VCaP (cell line): ENCODE measurements around the gene MYH7B.

ENCODE experiments used
- H3K27ac ChIP-seq: fragments of 450-650 bp; 2 replicates; pipeline ENCODE4 v1.5.1; 2017
- TF ChIP-seq, protein P1 (sequence below): fragments of 450-650 bp; conservative IDR thresholded peaks from 2 replicates; pipeline ENCODE4 v1.5.1; 2017; ENCODE audit warnings: mild to moderate bottlenecking, moderate library complexity

Gene MYH7B

DNA sequence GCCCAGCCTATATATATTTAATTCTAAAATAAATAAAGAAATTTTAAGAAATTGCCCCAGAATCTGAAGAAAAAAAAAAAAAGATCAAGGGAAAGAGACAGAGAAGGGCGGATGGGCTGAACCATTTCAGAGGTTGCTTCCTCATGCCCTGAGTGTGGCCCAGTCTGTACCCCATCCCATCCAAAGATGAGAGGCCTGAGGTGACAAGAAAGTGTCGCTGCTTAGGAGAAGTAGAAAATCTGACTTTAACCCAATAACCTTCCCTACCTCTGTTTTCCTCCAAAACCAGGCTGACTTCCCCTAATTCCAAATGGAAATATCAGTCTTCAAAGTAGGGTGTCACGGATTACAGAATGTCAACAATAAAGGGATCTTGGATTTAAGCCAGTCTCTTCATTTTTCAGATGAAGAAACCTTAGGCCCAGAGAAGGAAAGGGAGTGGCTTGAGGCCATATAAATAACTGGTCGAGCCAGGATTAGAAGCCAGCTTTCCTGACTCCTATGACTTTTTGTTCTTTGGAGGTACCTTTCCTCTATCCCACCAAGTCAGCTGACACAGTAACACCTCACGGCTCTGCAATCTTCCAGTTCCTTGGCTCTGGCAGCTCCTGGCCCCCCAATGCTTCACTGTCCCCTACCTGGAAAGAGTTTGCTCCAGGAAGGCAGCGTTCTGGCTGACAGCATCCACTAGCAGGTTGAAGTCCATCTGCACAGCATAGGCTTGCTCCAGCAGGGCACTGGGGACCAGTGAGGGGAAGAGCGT is 10.2 kb upstream of the MYH7B start:
- H3K27ac ChIP-seq = peak overlapping the region; percentile 81
- TF ChIP-seq, protein P1, sequence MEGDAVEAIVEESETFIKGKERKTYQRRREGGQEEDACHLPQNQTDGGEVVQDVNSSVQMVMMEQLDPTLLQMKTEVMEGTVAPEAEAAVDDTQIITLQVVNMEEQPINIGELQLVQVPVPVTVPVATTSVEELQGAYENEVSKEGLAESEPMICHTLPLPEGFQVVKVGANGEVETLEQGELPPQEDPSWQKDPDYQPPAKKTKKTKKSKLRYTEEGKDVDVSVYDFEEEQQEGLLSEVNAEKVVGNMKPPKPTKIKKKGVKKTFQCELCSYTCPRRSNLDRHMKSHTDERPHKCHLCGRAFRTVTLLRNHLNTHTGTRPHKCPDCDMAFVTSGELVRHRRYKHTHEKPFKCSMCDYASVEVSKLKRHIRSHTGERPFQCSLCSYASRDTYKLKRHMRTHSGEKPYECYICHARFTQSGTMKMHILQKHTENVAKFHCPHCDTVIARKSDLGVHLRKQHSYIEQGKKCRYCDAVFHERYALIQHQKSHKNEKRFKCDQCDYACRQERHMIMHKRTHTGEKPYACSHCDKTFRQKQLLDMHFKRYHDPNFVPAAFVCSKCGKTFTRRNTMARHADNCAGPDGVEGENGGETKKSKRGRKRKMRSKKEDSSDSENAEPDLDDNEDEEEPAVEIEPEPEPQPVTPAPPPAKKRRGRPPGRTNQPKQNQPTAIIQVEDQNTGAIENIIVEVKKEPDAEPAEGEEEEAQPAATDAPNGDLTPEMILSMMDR = no peak

DNA sequence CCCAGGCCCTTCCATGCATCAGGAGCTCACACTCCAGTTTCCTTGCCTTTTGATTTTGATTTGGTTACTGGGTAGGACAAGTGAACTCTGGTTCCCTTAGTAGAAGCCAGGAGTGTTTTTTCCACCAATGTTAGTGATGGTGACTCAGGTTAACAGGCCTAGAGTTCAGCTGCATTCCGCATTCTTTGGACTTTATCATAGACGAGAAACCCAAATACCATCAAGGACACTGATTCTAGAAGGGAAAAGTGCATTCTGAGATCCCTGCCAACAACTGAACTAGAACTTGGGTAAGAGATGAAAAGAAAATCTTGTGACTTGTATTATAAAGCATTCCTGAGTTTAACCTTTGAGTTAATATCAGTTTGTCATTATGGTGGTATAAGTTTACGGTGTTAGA is 9.0 kb upstream of the MYH7B start:
- TF ChIP-seq, protein P1 = no peak
- H3K27ac ChIP-seq = peak overlapping the region; percentile 81

DNA sequence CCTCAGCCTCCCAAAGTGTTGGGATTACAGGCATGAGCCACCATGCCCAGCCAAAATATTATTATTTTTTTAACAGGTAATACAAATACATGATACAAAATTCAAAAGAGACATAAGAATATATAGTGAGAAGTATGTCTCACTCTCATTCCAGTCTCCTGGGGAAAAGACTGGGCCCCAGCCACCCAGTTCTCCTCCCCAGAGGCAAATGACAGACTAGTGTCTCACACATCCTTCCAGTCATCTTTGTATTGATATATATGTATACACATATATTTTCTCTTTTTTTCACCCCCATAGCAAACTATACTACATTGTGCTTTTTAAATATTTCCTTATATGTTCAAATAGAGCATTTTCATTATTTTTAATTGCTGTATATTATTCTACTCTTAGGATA is 8.3 kb upstream of the MYH7B start:
- TF ChIP-seq, protein P1 = no peak
- peak overlapping the region; percentile 81 for H3K27ac ChIP-seq

DNA sequence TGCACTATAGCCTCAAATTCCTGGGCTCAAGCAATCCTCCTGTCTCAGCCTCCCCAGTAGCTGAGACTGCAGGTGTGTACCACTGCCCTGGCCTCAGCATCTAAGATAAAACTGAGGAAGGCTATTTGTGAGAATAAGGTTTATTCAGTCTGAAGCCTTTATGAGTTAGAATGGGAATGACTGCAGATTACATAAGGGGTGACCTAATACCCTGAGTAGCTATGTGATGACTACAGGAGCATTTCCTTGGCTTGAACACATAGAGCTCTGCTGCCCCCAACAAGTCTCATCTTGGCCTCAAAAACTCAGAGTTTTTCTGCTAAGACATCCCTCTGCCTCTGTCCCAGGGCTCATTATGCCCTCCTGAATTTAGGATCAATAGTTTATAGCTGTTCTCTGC is 7.6 kb upstream of the MYH7B start:
- TF ChIP-seq, protein P1 = no peak
- H3K27ac ChIP-seq = no peak overlapping the region

DNA sequence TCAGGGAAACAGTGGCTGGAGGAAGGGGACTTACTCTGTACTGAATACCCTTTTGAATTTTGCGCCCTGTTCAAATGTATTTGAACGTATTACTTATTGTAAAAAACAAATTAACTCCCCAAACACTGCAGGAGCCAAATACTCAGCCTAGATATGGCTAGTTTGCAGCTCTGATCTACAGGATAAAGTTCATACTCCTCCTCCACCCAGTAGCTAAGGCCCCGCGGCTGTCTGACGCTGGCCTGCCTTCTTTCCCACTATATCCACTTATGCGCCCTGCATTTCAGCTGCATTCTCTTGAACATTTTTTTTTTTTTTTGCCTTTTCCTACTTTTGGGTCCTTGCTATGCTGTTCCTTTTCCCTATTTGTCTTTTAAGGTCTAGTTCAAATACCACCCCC is 6.5 kb upstream of the MYH7B start:
- no peak overlapping the region for H3K27ac ChIP-seq

DNA sequence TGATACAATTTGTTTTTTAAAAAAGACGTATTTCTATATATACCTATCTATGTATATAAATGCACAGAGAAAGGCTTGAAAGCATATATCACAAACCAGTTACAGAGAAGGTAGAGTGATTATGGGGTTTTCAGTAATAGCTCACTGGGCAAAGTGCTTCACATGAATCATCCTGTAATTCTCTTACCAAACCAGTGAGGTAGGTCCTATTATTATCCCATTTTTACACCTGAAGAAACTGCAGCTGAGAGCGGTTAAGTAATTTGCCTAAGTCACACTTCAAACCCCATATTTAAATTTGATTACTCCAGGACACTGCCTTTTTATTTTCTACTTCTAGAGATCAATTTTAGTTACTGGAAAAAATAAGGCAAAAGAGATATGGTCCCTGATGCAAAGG is 4.4 kb upstream of the MYH7B start:
- TF ChIP-seq, protein P1 = no peak
- H3K27ac ChIP-seq = no peak overlapping the region

More for the DNA sequence above, 6.5 kb upstream of the MYH7B start:
- TF ChIP-seq, protein P1 = no peak

DNA sequence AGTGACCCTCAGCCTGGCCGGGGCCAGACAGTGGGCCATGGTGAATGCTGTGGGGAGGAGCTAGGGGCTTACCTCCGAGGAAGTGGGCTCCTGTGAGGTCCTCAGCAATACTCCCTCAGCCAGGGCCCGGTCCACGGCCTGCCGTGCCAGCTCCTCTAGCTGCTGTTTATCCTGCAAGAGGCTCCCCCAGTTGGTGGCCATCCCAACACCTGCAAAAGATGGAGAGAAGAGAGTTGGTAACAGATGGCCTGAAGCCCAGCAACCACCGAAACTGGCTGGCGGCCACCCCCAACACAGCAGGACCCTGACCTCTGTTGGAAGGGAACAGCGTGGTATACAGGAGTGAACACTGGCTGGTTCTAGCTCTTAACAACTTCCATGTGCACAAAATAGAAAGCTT is 4.0 kb upstream of the MYH7B start:
- TF ChIP-seq, protein P1 = no peak
- no peak overlapping the region for H3K27ac ChIP-seq
